BLaER1 treated with 17β-estradiol and CSF1 and Interleukin-3, amounts not matched to agents 10 nM and 100 nM (cell line): ENCODE results near the gene EXOC6B.

Experiments used
- H3K27ac ChIP-seq, 11 experiments: shearing (Covaris generic); formaldehyde crosslinking; 2 replicates each; pipeline ENCODE4 v1.8.1; 2022
- H3K27me3 ChIP-seq, 11 experiments: shearing (Covaris generic); formaldehyde crosslinking; 2 replicates each; pipeline ENCODE4 v1.8.1; 2022
- H3K36me3 ChIP-seq, 11 experiments: shearing (Covaris generic); formaldehyde crosslinking; 2 replicates each; pipeline ENCODE4 v1.8.1; 2022
- H3K4me1 ChIP-seq, 10 experiments: shearing (Covaris generic); formaldehyde crosslinking; 2 replicates each; pipeline ENCODE4 v1.8.1; 2022
- H3K4me2 ChIP-seq, 11 experiments: shearing (Covaris generic); formaldehyde crosslinking; 2 replicates each; pipeline ENCODE4 v1.8.1; 2022
- H3K4me3 ChIP-seq, 10 experiments: shearing (Covaris generic); formaldehyde crosslinking; 2 replicates each; pipeline ENCODE4 v1.8.1; 2022
- H3K9ac ChIP-seq, 11 experiments: shearing (Covaris generic); formaldehyde crosslinking; 2 replicates each; pipeline ENCODE4 v1.8.1; 2022
- H3K9me3 ChIP-seq, 11 experiments: shearing (Covaris generic); formaldehyde crosslinking; replicated peaks in 1 of 11; 2 replicates each; pipeline ENCODE4 v1.8.1; 2022
- H4K20me1 ChIP-seq, 11 experiments: shearing (Covaris generic); formaldehyde crosslinking; 2 replicates each; pipeline ENCODE4 v1.8.1; 2022
- Cebpa-rat ChIP-seq, 11 experiments: shearing (Covaris generic); IDR thresholded peaks; 2 replicates each; pipeline ENCODE4 v1.8.1; 2022

Gene EXOC6B

GRCh38 chr2:72745679-72746368 lies 80.0 kb downstream of the EXOC6B start:
- no peak for TF ChIP-seq Cebpa-rat (IDR thresholded peaks at IDR 0.05)
- no peaks in the 10 kb centered on the region for H3K36me3 ChIP-seq
- no peak overlapping the region for H3K4me2 ChIP-seq
- no peaks in the 10 kb centered on the region for H3K9me3 ChIP-seq
- H3K27me3 ChIP-seq = no peaks in the 10 kb centered on the region
- no peaks in the 10 kb centered on the region for H3K4me1 ChIP-seq
- no peak overlapping the region for H3K27ac ChIP-seq
- H4K20me1 ChIP-seq = no peaks in the 10 kb centered on the region
- no peak overlapping the region for H3K4me3 ChIP-seq
- H3K9ac ChIP-seq = no peak overlapping the region

DNA sequence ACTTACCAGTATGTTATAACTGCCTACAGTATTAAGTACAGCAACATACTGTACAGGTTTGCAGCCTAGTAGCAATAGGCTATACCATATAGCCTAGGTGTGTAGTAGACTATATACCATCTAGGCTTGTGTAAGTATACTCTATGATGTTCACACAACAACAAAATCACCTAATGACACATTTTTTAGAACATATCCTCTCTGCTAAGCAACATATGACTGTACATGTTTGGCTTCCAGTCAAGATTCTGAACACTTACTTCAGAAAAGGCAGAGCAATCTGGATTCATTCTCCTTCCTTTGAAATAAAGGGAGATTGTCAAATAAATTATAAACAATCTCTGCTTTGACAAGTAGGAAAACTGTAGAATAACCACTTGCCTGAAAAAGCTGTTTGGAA lies 81.8 kb downstream of the EXOC6B start:
- H3K9me3 ChIP-seq = no peaks in the 10 kb centered on the region
- H3K36me3 ChIP-seq = no peaks in the 10 kb centered on the region
- H4K20me1 ChIP-seq = no peaks in the 10 kb centered on the region
- no peak overlapping the region for H3K4me3 ChIP-seq
- no peak overlapping the region for H3K9ac ChIP-seq
- no peaks in the 10 kb centered on the region for H3K27me3 ChIP-seq
- no peak for TF ChIP-seq Cebpa-rat (IDR thresholded peaks at IDR 0.05)
- H3K4me2 ChIP-seq = no peak overlapping the region
- H3K27ac ChIP-seq = no peak overlapping the region
- no peaks in the 10 kb centered on the region for H3K4me1 ChIP-seq

DNA sequence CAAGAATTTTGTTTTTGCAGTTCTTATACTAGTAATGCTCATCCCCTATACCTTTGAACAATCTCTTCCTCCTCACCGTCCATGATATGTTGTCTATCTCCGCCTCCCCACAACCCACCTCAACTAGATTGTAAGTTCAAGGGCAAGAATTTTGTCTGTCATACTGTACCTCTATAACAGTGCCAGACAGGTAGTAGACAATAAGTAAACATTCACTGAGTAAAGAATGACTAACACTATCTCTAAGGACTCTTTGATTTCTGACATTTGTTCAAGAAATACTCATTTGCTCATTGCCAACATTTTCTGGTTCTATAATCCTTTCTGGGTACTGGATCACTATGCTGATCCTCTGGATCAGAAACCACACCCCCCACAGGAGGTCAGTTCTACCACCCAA lies 82.4 kb downstream of the EXOC6B start:
- Histone ChIP-seq H3K4me3 (no peak overlapping the region), H3K4me1 (no peaks in the 10 kb centered on the region), H3K27me3 (no peaks in the 10 kb centered on the region), H3K27ac (no peak overlapping the region), H3K36me3 (no peaks in the 10 kb centered on the region), H3K9ac (no peak overlapping the region), H3K9me3 (no peaks in the 10 kb centered on the region), H3K4me2 (no peak overlapping the region), H4K20me1 (no peaks in the 10 kb centered on the region)
- no peak for TF ChIP-seq Cebpa-rat (IDR thresholded peaks at IDR 0.05)

- Histone ChIP-seq H3K4me1 (no peaks in the 10 kb centered on the region), H3K4me2 (no peak overlapping the region), H3K27ac (no peak overlapping the region), H3K36me3 (no peaks in the 10 kb centered on the region), H4K20me1 (no peaks in the 10 kb centered on the region), H3K9me3 (no peaks in the 10 kb centered on the region), H3K9ac (no peak overlapping the region), H3K27me3 (no peaks in the 10 kb centered on the region), H3K4me3 (no peak overlapping the region)
- TF ChIP-seq Cebpa-rat (IDR thresholded peaks at IDR 0.05) = no peak
Observed at GRCh38 chr2:72738096-72738495, 87.7 kb downstream of the EXOC6B start.

- H3K4me2 ChIP-seq = no peak overlapping the region
- H3K9me3 ChIP-seq = no peaks in the 10 kb centered on the region
- TF ChIP-seq Cebpa-rat (IDR thresholded peaks at IDR 0.05) = no peak
- H3K4me3 ChIP-seq = no peak overlapping the region
- no peak overlapping the region for H3K9ac ChIP-seq
- H3K27ac ChIP-seq = no peak overlapping the region
- no peaks in the 10 kb centered on the region for H3K36me3 ChIP-seq
- H4K20me1 ChIP-seq = no peaks in the 10 kb centered on the region
- no peaks in the 10 kb centered on the region for H3K27me3 ChIP-seq
- H3K4me1 ChIP-seq = peaks cover 0 to 5% (median 0%) of the 10 kb centered on the region in 10 experiments; a peak in 2 of 20 replicates
Observed at GRCh38 chr2:72734432-72734831, 91.4 kb downstream of the EXOC6B start.

DNA sequence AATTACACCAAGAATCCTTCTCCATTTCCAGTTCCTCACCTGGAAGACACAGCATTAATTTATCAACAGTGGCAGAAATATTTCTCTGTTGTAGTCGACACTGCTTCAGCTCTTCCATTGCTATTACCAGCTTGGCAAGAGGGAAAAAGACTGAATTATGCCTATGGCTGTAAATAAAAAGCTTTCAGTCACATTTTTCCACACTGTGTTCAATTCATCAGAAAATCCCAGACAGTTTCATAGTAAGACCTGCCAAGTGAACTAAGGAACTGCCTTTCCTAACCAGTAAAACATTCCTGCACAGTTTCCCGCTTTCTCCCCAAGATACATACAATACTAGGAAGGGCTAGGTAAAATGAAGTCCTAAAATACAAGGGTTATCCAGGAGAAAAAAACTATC lies 94.7 kb downstream of the EXOC6B start:
- H3K9ac ChIP-seq = no peak overlapping the region
- H3K4me3 ChIP-seq = no peak overlapping the region
- no peaks in the 10 kb centered on the region for H3K27me3 ChIP-seq
- H3K4me1 ChIP-seq = peaks cover 0 to 5% (median 0%) of the 10 kb centered on the region in 10 experiments; a peak in 2 of 20 replicates
- no peaks in the 10 kb centered on the region for H4K20me1 ChIP-seq
- no peaks in the 10 kb centered on the region for H3K36me3 ChIP-seq
- H3K4me2 ChIP-seq = no peak overlapping the region
- no peak overlapping the region for H3K27ac ChIP-seq
- H3K9me3 ChIP-seq = no peaks in the 10 kb centered on the region
- no peak for TF ChIP-seq Cebpa-rat (IDR thresholded peaks at IDR 0.05)

DNA sequence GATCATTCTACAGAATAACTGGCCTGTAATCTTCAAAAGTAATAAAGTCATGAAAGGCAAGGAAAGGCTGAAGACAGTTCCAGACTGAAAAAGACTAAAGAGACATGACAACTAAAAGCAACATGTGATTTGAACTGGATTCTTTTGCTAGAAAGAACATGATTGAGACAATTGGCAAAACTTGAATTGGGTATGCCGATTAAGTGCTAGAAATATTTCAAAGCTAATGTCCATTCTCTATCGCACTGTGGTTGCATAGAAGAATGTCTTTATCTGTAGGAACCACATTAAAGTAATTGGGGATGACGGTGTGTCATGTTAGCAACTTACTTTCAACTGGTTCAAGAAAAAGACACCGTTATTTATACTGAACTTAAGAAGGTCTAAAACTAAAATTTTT lies 98.5 kb downstream of the EXOC6B start:
- H3K9ac ChIP-seq = no peak overlapping the region
- H3K4me3 ChIP-seq = no peak overlapping the region
- H3K36me3 ChIP-seq = no peaks in the 10 kb centered on the region
- no peak for TF ChIP-seq Cebpa-rat (IDR thresholded peaks at IDR 0.05)
- no peaks in the 10 kb centered on the region for H3K27me3 ChIP-seq
- no peaks in the 10 kb centered on the region for H3K9me3 ChIP-seq
- H3K4me1 ChIP-seq = peaks cover 0 to 5% (median 0%) of the 10 kb centered on the region in 10 experiments; a peak in 2 of 20 replicates
- no peak overlapping the region for H3K4me2 ChIP-seq
- H4K20me1 ChIP-seq = 0 out of 22 replicates have a peak, but pooled peaks cover 0 to under 1% (median 0%) of the 10 kb centered on the region in 11 experiments
- no peak overlapping the region for H3K27ac ChIP-seq

- Histone ChIP-seq H4K20me1 (0 out of 22 replicates have a peak, but pooled peaks cover 0 to 3% (median 0%) of the 10 kb centered on the region in 11 experiments), H3K9me3 (no peaks in the 10 kb centered on the region), H3K36me3 (no peaks in the 10 kb centered on the region), H3K27ac (no peak overlapping the region), H3K27me3 (no peaks in the 10 kb centered on the region), H3K4me1 (no peaks in the 10 kb centered on the region), H3K4me2 (no peak overlapping the region), H3K9ac (no peak overlapping the region), H3K4me3 (no peak overlapping the region)
- TF ChIP-seq Cebpa-rat (IDR thresholded peaks at IDR 0.05) = no peak
Observed at GRCh38 chr2:72723769-72724370, 102.0 kb downstream of the EXOC6B start.

GRCh38 chr2:72722492-72723070 lies 103.3 kb downstream of the EXOC6B start:
- no peak for TF ChIP-seq Cebpa-rat (IDR thresholded peaks at IDR 0.05)
- Histone ChIP-seq H3K4me3 (no peak overlapping the region), H3K36me3 (peaks cover 0 to 5% (median 0%) of the 10 kb centered on the region in 11 experiments; a peak in 1 of 22 replicates), H3K4me1 (no peaks in the 10 kb centered on the region), H3K27ac (no peak overlapping the region), H3K27me3 (no peaks in the 10 kb centered on the region), H3K9ac (no peak overlapping the region), H3K9me3 (no peaks in the 10 kb centered on the region), H3K4me2 (no peak overlapping the region), H4K20me1 (0 out of 22 replicates have a peak, but pooled peaks cover 0 to 3% (median 0%) of the 10 kb centered on the region in 11 experiments)
